Measurements from ENCODE around the gene RASA3. TPM values are rescaled to one million over a fixed set of nuclear protein-coding genes. Genes with fewer than 3 reads are reported as not detected.

Gene RASA3
- total and polyA plus RNA-seq, 9 of the 15 experiments (the other 6 are each of a cell fraction or from before 2014, with no cell fraction given) = 0.72 to 25.3 (median 14.4) TPM

DNA sequence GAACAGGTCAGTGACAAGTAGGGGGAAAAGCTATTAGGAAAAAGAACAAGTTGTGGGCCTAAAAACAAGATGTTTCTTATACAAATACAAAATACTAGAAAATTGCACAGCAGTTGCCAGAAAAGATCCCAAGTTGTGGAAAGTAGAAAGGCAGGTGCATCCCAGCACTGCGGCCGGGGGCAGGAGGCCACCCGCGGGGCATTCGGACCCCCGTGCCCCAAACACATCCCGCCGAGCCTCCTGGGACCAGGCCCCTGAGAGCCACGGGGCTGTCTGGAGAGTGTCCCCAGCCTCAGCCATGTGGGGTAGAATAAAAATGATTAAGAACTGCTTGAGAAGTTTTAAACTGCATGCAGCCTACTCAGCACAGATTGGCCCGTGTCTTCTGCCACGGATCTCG, 11.4 kb downstream of the RASA3 start:
- H3K36me3 ChIP-seq (ENCODE audit: control insufficient read depth, insufficient read depth, low read length) = no peaks in the 10 kb centered on the region; the same call in 2 of the 3 replicates
- in situ Hi-C loops (cut with MboI) = no loop called here

More for the DNA sequence above, 11.4 kb downstream of the RASA3 start:
- no peak for TF ChIP-seq FOSL1 (tag; conservative IDR thresholded peaks at IDR 0.05)
- TF ChIP-seq ZNF407 (IDR thresholded peaks at IDR 0.05; ENCODE audit: low read depth) = no peak
- no peak for TF ChIP-seq ZNF354B (CRISPR knock-in tag; IDR thresholded peaks at IDR 0.05)
- no peak for TF ChIP-seq TRIM25 (IDR thresholded peaks at IDR 0.05; ENCODE audit: borderline replicate concordance)
- TF ChIP-seq ATF1 (CRISPR knock-in tag; IDR thresholded peaks at IDR 0.05) = no peak
- no peak for TF ChIP-seq ATF1 (tag; IDR thresholded peaks at IDR 0.05)
- no peak for TF ChIP-seq RBFOX2 (IDR thresholded peaks at IDR 0.05; ENCODE audit: low read depth, low read length)
- TF ChIP-seq ZNF23 (CRISPR knock-in tag; IDR thresholded peaks at IDR 0.05) = no peak
- TF ChIP-seq ZNF395 (CRISPR knock-in tag; IDR thresholded peaks at IDR 0.05) = no peak
- TF ChIP-seq ZNF12 (CRISPR knock-in tag; IDR thresholded peaks at IDR 0.05) = no peak
- no peak for TF ChIP-seq NFXL1 (CRISPR knock-in tag; IDR thresholded peaks at IDR 0.05)
- H3K4me3 ChIP-seq = no peak overlapping the region
- 83% methylated on average over 4 of the region's 12 CpGs for WGBS (ENCODE audit: insufficient coverage, low coverage, missing lambda C conversion rate)
- BruUV-seq (replicated peaks) = no TSS peak
- CTCF ChIA-PET (ENCODE audit: low intra/inter-chr PET ratio) = no interaction called here
- H3K27me3 ChIP-seq (ENCODE audit: control insufficient read depth in 2 of 2, insufficient read depth in 2 of 2, low read length in 2 of 2) = no peaks in the 10 kb centered on the region
- FAIRE-seq = no peak
- intact Hi-C loops (cut with micrococcal nuclease) = no loop called here
- H3K4me2 ChIP-seq (ENCODE audit: insufficient read depth, low read length) = no peak overlapping the region
- H4K20me1 ChIP-seq (replicated peaks; ENCODE audit: control insufficient read depth, insufficient read depth, low read length) = 0 out of 2 replicates have a peak, but pooled peaks cover 4% of the 10 kb centered on the region
- POLR2A ChIA-PET = interaction anchor here (0.5 to 1.0 kb wide), 2 partner anchors 8 to 82 kb away, joined by 3 to 4 read pairs; no protein-coding TSS in a partner anchor
- ATAC-seq = no peak; the same call in 2 of the 3 replicates
- H3K9ac ChIP-seq (ENCODE audit: insufficient read depth in 1 of 2, low read depth in 2 of 2, low read length in 2 of 2) = peak overlapping the region; percentile 1 to 83; a peak in 1 of 4 replicates
- no peaks in the 10 kb centered on the region for H3K9me3 ChIP-seq (replicated peaks; ENCODE audit: control insufficient read depth, insufficient read depth, low read depth, low read length)
- peaks cover 8 to 57% of the 10 kb centered on the region in 2 experiments for H3K4me1 ChIP-seq (replicated peaks in 1 of 2; ENCODE audit: control insufficient read depth in 2 of 2, insufficient read depth in 2 of 2, low read length in 2 of 2)
- no peaks in the 10 kb centered on the region for H3K9me1 ChIP-seq (ENCODE audit: control insufficient read depth, insufficient read depth, low read length)
- peak overlapping the region; percentile 21; the same call in 1 of the 3 replicates for H3K27ac ChIP-seq (ENCODE audit: extremely low read depth, low read depth, low read length)
- no peak for DNase-seq (ENCODE audit: extremely low read depth in 1 of 4, low spot score in 3 of 4)
- peaks cover 60% of the 10 kb centered on the region for H3K79me2 ChIP-seq (ENCODE audit: control insufficient read depth, insufficient read depth, low read length)
- H2AFZ ChIP-seq (ENCODE audit: low read depth, low read length) = no peak overlapping the region

All from K562 (cell line).